HG02973 (cell line): ENCODE measurements around the gene MCC.
A peak's percentile ranks its signal among the peaks of the same experiment; 100 is the strongest.

Experiments
- ATAC-seq: cut with Tn5 transposase; IDR thresholded peaks from one replicate; pipeline ENCODE4 v1.9.1; 2021; ENCODE audit warnings: moderate library complexity; ENCODE audit not compliant: unreplicated experiment

MCC gene

DNA sequence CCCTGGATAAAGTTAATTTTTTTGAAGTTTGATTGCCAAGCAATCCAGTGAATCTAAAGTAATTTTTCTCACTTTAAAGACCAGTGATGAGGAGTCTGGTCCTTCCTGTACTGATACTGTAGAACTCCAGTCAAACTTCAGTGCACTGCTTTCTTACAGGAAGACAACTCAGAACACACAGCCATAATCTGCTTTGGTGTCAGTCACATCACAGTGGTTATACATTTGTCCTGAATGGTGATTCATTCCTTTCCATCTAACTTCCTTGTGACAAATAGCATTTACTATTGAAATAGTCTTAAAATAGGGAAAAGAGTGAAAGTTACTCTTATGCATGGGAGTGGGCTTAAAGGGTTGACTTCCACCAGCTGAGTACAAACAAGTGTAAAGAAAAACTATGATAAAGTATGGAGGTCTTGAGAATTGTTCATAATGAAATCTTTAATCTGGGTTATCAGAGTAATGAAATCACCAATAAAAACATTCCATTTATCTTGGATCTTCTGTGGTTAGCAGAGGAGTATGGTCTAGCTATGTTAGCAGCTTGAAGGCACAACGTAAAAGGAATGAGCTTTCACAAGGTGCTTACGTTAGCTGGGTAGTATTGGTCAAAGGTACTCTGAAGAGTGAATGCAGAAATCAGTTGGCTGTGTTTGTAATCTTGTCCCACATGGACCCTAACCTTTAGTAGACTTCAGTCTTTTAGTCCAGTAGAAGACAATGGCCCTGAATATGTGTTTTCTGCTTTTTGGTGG, 470.2 kb downstream of the MCC start:
- no peak for ATAC-seq

DNA sequence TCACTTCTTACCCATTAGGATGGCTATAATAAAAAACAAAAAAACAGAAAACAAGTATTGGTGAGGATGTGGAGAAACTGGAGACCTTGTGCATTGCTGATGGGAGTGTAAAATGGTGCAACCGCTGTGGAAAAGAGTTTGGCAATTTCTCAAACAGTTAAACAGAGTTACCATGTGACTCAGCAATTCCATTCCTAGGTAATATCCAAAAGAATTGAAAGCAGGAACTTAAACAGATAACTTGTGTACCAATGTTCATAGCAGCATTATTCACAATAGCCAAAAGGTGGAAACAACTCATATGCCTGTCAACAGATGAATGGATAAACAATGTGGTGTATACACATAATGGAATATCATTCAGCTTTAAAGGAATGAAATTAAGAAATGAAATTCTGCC, 482.8 kb downstream of the MCC start:
- no peak for ATAC-seq

DNA sequence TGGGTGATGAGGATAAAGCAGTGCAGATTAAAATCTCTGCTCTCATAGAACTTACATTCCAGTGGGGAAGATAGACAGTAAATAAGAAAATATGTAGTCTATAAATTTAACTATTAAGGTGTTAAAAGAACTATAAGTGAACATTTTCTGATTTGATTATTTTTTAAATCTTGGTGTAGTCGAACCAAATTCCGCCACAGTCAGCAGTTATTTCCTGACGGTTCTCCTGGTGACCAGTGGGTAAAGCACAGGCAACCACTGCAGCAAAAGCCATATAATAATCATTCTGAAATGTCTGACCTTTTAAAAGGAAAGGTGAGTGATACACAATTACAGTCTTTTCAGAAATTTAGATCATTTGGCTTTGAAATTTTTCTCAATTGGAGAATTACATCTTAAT, 484.5 kb downstream of the MCC start:
- no peak for ATAC-seq

DNA sequence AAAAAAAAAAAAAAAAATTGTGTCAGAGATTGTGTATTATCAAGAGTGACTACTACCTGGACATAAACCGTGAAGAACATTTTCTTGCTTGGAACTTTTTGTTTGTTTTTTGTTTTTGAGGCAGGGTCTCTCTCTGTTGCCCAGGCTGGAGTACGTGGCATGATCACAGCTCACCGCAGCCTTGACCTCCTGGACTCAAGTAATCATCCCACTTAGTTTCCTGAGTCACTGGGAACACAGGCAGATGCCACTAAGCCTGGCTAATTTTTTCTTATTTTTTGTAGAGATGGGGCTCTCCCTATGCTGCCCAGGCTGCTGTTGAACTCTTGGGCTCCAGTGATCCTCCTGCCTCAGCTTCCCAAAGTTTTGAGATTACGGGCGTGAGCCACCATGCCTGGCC, 485.8 kb downstream of the MCC start:
- ATAC-seq, result no peak

DNA sequence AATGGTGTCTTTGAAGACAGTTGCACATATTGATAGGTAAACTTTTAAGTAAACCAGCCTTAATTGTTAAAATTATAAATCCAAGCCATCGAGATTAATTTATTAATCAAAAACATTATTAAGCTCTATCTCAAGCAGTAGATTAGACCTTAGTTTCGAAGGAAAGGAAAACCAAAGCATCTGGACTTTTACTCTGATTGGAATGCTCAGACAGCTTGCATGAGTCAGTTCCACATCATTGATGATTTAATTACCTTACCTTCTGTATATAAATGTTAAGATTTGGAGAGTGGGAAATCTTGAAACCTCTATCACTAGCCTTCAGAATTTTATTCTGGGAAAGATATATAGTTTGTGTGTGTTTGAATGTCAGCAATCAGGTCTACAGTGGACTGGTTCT, 487.8 kb downstream of the MCC start:
- ATAC-seq, result no peak

DNA sequence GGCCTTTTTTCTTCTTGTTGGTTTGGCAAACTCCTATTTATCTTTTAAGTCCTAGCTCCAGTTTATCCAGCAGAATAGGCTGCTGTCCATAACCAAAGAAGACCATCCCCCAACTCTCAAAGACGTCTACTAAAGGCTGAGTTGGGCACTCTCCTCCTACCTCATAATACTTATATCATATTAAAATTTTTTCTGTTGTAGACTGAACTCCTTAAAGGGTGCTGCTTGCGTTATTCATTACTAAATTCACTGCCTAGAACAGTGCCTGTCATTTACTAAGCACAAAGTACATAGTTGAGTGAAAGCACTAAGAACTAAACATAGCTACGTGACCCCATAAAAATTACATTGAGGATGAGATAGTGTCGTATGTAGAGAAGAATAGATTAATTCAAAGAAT, 490.0 kb downstream of the MCC start:
- no peak for ATAC-seq

DNA sequence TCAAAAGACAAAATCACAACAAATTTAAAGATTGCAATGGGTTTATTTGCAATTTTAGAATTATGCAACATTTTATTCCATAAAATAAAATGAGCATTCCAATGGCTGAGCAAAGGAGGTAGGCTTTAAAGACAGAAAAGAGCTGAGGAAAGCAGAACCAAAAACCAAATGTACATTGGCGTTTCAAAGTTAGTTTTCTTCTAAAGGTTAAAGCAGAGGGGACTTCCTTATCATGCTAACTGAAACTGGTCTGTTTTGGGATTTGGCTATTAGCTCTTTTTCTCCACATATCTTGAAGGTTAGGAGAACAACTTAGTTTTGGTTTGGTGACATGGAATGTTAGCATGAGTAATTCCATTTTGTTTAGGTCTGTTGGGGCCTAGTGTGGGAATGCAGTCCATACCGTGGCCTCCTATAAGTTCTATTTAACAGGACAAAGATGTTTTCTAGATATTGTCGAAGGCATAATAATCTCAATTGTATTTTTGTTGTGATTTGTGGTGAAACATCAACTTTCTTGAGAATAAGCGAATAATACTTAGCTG, 491.4 kb downstream of the MCC start:
- no peak for ATAC-seq

DNA sequence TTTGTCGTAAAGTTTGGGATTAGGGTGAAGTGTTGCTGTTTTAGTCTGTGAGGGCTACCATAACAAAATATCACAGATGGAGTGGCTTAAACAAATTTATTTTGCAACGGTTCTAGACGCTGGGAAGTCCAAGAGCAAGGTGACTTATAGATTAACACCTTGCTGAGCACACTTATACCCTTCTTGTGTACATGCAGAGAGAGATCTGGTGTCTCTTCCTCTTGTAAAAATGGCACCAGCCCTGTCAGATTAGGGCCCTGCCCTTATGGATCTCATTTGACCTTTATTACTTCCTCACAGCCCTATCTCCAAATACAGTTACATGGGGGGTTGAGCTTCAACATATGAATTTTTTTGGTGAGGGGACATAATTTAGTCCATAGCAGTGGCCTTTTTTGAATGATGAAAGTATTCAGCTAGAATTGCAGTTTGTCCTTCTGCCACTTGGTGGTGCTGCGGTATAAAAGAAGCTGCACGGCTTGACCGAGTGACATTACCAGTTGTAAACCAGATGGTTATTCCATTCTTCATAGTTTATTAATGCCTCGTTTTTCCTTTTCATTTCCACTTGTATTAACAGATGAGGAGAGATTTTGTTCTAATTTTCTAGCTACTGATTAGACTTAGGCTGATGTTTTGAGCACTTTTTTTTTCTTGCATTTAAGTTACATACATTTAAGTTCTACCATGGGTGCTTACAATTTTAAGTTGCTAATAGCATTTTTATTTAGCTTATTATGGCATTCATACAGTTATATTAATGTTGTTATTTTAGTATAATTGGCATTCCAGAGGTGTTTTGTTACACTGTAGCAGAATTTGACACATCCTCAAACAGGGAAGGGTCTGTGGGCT, 492.3 kb downstream of the MCC start:
- peak; percentile 82 for ATAC-seq

DNA sequence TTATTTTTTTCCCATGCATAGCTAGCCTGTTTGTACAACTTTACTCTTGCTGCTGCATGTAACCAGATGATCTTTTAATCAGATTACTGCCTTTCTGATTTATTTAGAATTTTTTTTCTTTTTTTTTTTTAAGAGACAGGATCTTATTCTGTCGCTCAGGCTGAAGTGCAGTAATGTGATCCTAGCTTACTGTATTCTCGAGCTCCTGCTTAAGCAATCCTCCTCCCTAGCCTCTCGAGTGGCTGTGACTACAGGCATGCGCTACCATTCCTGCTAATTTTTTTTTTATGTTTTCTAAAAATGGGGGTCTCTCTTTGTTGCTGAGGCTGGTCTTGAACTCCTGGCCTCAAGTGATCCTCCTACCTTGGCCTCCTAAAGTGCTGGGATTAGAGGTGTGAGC, 502.0 kb downstream of the MCC start:
- ATAC-seq, result no peak

DNA sequence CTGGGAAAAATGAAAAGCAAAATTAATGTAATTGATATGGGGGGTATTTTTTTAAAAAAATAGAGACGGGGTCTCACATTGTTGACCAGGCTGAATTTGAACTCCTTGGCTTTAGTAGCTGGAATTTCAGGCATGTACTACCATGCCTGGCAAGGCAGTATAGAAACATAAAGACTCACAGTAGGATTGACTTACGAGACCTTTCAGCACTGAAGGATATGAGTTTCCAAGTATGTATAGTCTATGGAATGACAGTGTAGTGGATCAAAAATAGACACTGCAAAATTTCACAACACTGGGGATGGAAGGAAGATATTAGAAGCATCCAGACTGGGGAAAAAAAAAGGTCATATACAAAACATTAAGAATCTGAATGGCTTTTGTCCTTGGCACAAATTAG, 504.9 kb downstream of the MCC start:
- ATAC-seq, result no peak

DNA sequence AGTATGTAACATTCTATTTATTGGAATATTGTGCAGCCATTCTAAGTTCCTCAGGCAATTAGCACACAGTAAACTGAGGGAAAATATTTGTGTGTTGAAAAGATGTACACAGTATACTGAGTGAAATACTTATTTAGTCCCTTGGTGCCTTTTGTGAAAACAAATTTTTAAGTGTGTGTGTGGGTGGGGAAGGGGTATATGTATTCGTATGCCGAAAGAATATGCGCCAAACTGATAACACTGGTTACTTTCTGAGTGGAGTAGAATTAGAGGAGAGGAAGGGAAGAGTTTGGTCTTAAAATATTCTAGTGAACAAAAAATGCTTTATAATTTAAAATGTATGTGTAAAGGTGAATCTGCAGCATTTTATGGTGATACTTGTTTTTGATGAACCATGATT, 508.5 kb downstream of the MCC start:
- no peak for ATAC-seq

DNA sequence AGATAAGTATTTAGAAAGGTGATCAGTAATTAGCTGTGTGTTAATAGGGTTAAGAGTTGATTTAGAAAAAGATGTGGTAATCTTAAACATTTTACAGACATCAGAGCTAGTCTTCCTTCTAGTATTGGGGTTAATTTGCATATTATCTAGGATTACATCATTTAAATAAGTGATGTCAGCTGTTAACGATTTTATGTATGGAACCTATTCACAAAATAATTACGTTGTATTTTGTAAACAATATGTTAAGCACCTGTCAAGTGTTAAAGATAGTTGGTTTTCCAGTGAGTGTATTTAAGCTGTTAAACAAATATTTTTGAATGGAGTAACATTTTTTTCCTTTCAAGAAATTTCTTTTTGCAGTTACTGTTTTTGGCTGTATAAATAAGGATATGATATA, 509.4 kb downstream of the MCC start:
- no peak for ATAC-seq

DNA sequence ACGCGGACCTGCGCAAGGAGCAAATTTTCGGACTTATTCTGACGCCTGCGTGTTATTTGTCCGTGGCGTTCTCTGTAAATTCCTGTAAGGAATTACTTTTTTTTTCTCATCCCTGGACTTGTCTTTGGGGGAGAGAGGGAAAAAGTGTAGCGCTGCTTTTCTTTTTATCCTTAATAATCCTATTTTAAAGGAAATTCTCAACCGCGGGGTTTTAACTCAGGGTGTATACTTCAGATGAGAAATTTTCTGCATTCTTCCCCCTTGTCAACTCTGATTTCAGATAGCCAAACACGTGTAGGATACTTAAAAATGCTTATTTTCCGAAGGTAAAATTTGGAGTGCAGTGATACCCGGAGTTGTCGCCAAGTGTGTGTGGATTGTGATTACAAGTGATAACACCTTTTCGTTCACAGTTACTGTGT, 510.8 kb downstream of the MCC start:
- no peak for ATAC-seq

DNA sequence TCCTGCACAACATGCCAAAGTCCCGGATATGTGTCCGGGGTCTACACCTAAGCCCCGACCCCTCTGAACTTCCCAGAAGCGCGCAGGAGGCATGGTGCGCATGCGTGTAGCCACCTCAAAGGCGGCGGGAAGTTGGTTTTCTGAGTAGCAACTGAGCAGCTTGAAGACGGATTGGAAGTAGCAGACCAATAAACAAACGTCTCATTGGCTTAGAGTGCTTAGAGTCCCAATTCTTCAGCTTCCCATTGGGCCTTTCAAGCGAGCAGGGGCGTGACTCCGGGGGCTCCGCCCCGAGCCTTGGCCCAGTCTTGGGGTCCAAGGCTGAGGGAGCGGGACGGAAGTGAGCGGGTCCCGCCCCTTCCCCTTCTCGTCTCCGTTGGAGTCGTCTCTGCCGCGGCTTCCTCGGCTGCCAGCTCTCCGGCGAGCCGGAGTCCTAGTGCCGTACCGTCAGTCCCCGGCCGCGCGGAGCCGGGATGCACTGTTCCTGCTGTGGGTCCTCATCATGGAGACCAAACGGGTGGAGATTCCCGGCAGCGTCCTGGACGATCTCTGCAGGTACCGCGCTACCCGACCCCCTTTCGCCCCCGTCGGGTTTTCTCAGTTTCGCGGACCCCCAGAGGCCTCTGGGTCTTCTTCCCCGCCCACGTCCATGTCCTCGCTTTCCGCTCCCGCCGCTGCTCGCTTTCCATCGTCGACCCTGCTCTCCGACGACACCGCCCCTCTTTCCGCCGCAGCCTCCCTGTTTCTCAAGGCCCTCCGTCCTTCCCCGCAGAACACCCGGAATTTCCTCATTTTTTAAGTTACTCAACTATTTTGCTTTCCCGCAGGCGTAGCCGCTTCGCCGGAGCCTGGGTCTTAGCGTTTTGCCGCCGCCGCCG, 511.6 kb downstream of the MCC start, which contains the start of gene DCP2:
Gene DCP2 (plus strand): TSS at position 367 of the 878 bp plus-strand sequence. CDS start 136 bp downstream, at position 503.
- peak; percentile 98 for ATAC-seq

DNA sequence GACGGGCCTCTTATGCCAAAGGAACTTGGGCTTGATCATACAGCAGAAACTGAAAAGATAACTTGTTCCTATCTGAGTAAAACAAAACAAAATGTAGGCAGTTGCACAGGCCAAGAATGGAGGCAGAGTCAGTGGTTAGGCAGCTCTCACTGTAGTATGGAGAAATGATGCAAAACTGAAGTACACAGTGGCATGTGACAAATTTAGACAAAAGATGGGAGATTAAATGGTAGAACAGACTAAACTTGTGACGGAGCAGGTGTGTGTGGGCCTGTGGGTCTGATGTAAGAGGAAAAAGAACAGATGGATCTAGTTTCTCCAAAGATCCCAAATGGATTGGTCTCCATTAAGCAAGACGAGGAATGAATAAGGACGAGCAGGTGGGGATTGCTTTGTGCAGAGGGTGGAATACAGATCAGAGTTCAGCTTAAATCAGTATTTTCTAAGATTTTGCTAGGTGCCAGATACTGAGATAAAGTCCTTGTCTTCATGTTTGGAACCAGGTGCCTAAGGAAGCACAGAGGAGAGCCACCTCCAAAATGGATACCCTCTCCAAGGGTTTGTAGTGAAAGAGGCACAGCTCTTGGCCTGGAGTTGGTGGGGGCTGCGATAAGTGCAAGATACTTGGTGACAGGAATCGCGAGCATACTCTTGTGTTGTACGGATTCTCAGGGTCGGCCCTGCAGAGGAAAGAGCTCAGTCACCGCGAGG, 512.4 kb downstream of the MCC start:
- peak; percentile 19 for ATAC-seq

DNA sequence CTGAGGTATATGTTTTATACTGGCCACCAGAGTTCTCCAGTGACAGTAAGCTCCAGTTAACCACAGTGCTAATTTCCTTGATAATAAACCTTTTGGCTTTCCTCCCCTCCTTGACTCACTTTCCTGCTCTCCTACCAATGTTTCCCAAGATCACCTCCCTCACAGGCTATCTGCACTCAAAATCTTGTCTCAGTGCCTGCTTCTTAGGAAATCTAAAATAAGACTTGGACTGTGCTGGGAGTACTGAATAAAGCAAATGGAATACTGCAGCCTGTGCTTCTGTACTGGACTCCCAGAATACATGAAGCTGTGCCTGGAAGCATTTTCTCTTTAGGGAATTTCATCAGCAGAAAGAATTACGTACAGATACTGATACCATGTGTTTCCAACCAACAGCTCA, 513.4 kb downstream of the MCC start:
- ATAC-seq, result no peak

DNA sequence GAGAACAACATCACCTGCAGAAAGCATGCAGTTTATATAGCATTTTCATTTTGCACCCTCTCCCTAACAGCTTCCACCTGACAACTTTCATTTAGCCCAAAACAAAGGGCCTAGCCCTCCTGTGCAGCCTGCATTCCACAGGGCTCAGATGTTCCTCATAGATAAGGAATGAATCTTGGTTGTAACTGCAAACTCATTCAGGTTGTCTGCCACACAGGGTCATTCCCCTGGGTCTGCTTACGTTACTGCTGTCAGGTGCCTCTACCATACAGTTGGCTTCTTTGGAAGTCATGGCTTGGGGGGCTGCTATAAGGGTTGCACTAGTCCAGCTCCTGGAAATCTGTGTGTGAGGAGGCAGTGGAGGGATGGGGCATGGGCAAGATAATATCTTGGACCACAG, 514.3 kb downstream of the MCC start:
- no peak for ATAC-seq

DNA sequence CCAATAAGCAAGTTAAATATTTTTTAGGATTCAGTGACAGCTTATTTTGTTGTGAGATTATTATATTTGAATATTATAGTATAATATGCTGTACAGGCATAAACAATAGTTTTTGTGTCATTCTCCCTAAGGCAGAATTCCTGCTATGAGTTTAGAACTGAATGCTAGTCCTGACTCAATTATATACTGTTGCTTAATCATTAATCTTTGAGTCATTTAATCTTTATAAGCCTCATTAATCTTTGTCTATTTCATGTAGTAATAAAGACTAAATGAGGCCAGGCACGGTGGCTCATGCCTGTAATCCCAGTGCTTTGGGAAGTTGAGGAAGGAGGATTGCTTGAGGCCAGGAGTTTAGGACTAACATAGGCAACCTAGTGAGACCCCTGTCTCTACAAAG, 515.2 kb downstream of the MCC start:
- ATAC-seq, result no peak
